ENCODE data around the gene SPRED3.
A peak's percentile ranks its signal among the peaks of the same experiment; 100 is the strongest.

The SPRED3 gene

GRCh38 chr19:38373907-38374331 is 14.6 kb upstream of the SPRED3 start:
- no peak for DNase-seq (ENCODE audit: low spot score)

DNA sequence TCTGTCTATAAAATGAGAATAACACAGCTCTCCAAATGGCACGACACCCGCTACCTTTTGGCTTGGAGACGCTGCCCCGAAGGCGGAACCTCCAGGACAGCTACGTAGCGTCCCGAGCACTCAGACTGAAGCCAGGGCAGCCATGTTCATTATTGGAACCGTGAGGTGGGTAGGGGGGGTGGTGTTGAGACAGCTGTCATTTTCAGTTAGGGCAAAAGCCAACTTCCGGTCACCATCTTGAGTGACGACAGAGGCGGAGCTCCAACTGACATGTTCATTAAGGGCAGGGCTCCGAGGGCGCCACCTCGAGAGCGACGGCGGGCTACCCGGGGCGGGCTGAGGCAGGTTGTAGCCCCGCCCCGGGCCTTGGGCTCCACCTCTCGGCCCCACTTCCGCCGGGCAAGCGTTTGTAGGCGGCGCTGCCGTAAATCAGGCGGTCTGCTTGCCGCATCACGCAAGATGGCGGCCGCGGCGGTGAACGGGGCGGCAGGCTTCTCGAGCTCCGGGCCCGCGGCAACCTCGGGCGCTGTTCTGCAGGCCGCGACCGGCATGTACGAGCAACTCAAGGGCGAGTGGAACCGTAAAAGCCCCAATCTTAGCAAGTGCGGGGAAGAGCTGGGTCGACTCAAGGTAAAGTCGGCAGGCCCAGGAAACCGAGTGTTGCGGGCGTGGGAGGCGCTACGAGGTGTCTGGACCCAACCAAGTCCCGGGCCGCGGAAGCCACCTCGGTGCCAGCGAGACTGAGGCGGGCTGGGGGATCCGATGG is 14.0 kb upstream of the SPRED3 start, which contains the start of gene PSMD8:
Gene PSMD8, plus strand, starts transcription at position 240 of the 766 bp plus-strand sequence. Its CDS starts 31 bp downstream, at position 271.
- peak; percentile 99 for DNase-seq (ENCODE audit: low spot score)

- DNase-seq (ENCODE audit: low spot score) = no peak
Measured at GRCh38 chr19:38375098-38375493, 13.4 kb upstream of the SPRED3 start.

DNA sequence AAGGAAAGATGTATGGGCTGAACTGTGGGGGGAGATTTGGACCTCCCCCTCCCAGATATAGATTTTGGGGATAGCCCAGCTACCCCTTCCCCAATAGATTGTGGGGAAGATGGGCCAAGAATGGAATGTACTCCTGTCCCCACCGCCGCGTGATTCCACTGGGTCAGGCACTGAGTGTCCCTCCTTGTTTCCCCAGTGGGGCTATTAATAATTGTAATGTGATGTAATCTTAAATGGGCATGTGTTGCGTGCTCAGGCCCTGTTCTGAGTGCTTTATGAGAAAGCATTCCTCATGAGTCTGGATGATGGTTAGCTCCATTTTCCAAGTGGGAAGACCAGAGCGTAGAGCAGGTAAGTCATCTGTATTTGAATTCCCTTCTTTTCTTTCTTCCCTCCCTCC is 12.7 kb upstream of the SPRED3 start:
- no peak for DNase-seq (ENCODE audit: low spot score)

DNA sequence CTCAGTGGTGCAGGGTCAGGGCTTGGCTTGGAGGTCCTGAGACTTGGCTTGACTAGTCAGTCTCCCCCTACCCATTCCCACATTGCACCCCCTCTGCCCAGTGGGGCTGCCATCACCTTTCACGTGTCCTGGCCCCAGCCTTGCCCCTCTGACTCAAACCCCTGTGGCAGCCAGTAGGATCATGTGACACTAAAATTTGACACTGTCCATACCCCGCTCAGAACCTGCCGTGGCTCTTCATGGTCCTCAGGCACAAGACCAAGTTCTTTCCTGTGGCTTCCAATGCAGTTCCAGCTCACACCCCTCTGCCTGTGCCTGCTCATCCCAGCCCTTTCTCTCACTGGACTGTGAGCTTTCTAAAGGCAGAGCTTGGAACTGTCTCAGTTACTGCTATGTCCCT is 11.9 kb upstream of the SPRED3 start:
- DNase-seq (ENCODE audit: low spot score) = no peak

- no peak for DNase-seq (ENCODE audit: low spot score)
Measured at GRCh38 chr19:38377052-38377451, 11.4 kb upstream of the SPRED3 start.

GRCh38 chr19:38378866-38379265 is 9.6 kb upstream of the SPRED3 start:
- no peak for DNase-seq (ENCODE audit: low spot score)

DNA sequence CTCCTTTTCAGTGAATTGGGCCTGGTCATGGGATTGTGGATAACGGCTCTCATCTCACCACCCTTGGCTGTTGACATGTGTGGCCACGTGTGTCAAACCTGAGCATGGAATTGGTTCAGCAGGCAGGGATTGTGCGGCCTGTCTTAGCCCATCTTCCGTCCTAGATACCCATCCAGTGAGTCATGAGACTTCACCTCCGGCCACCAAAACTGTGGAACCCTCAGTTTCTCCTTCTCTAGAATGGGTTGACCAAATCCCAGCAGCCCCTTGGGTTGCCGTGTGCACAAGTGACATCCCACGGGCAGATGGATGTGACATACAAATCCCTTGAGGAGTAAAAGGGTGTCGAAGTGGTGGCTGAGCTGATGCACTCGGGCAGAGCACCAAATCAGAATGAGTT is 7.4 kb upstream of the SPRED3 start:
- no peak for DNase-seq (ENCODE audit: low spot score)

GRCh38 chr19:38383184-38383583 is 5.3 kb upstream of the SPRED3 start:
- no peak for DNase-seq (ENCODE audit: low spot score)

DNA sequence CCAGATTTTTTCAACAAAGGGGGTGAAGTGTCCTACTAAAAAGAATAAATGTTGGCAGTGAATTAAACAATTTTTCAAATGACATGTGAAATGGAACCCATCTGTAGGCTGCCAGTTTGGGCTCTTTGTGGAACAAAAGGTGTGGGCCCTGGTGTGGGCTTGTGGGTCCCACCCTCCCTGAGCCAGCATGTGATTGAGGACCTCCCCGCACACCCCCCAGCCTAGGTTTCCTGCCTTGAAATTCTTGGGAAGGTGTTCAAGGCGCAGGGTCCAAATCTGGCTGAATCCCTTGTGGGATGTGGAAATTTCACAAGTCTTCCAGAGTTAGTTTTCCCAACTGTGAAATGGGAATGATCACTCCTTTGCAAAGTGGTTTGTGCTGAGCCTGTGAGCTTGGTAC is 4.8 kb upstream of the SPRED3 start:
- no peak for DNase-seq (ENCODE audit: low spot score)

DNA sequence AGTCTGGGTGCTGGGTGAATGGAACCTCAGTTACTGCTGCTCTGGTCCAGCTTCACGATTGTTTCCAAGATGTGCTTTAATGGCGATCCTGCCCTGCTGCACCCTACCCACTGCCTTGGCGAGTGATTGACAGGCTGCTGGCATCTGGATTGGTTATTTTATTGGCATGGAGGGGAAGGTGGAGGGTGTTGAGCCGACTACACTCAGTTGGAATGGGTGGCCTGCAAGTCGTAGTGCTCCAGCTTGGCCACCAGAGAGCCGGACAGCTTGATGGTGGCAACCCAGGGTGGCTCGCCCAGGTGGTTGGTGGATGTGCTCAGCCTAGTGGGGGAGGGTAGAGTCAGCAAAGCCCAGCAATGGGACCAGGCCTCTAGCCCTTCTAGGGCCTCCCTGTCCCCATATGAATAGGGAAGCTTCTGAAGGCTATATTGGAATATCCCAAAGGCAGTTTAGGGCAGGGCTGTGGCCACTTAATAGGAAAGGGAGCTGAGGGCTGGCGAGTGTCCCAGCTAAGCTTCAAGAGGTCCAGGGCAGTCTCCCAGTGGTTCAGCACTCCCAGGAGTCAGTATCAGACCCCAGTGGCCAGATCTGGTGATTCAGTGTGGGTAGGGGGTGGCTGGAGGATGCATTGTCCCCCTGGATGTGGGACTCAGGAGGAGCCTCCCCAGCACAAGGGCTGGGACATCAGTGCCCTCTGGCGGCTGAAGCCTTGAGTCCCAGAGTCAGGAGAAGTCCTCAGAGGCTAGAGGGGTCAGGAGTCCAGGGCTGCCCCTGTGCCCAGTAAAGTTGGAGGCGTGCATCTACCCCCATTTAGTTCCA is 4.1 kb upstream of the SPRED3 start:
- DNase-seq (ENCODE audit: low spot score) = peak; percentile 59

DNA sequence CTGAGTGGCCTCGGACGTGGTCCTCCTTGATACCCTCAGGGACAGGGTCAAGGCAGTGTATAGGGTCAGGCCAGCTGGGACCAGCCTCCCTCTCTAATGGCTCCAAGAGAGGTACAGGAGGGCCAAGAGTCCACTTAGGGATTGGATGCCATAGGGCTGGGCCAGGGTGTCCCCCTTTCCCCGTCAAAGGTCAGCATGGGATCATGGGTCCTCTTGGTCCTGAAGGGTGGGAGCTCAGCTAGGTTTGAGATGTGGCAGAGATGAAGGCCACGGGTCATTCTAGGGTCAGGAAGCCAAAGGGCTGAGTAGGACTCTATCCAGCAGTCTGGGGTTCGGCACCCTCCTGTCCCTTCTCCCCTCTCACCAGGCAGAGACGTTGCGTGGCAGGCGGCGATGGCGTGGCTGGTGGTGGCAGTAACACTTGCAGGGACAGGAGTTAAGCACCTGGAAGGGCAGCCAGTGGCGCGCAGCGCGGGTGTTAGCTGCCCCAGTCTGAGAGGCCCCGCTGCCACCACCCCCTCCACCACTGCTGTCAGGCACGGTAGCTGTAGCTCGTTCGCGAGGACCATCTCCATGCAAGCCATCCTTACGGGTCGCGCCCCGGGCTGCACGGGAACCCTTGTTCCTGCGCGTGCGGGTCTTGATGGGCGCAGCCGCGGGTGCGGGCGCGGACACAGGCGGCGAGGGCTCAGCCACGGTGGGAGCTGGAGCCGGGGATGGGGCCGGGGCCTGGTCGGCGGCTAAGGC is 3.3 kb upstream of the SPRED3 start:
- DNase-seq (ENCODE audit: low spot score) = no peak

DNA sequence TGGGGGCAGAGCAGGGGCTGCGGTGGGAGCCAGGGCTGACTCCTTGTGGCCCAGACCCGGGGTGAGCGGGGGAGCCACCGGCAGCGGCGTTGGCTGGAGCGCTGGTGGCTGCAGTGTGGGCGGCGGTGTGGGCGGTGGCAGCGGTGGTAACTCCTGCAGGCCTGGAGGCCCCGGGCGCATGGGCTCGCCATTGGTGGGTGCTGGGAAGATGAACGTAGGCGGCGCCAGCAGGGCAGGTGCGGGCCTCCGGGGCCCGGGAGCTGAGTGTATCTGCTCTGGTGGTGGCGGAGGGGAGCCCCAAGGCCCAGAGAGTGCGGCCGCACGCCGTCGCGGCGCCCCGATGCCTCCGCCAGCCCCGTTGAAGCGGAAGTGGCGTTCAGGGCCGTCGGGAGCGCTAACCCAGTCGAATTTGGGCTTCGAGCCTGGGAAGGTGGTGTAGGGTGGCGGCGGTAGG is 2.7 kb upstream of the SPRED3 start:
- DNase-seq (ENCODE audit: low spot score) = no peak

DNA sequence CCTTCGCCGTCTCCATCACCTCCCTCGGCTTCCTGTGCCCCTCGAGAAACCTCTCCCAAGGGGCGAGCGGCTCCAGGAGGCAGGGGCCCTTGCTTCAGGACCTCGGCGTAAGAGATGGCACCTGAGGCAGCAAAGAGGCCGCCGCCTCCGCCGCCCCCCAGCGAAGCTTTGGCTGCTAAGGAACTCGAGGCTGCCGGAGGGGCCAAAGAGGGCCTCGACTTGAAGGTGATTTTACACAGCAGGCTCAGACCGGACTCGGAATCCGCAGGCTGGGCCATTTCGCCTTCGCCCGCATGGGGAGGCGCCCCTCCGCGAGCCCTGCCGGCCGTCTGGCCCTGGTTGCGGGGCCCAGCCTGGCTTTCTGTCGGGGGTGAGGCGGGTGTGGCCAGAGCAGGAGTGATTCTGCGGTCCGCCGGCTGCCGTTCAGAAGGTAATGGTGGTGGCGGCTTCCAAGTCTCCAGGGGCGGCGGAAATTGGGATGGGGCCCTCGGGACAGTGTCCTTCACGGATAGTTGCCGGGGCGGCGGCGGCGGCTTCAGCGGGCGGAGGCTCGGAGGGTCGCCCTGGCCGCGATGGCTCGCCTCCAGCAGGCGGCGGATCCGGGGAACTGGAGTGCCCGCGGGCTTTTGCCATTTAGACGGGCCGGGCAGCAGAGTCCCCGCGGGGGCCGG is 2.1 kb upstream of the SPRED3 start:
- no peak for DNase-seq (ENCODE audit: low spot score)

- no peak for DNase-seq (ENCODE audit: low spot score)
Measured at GRCh38 chr19:38386971-38387549, 1.4 kb upstream of the SPRED3 start.

DNA sequence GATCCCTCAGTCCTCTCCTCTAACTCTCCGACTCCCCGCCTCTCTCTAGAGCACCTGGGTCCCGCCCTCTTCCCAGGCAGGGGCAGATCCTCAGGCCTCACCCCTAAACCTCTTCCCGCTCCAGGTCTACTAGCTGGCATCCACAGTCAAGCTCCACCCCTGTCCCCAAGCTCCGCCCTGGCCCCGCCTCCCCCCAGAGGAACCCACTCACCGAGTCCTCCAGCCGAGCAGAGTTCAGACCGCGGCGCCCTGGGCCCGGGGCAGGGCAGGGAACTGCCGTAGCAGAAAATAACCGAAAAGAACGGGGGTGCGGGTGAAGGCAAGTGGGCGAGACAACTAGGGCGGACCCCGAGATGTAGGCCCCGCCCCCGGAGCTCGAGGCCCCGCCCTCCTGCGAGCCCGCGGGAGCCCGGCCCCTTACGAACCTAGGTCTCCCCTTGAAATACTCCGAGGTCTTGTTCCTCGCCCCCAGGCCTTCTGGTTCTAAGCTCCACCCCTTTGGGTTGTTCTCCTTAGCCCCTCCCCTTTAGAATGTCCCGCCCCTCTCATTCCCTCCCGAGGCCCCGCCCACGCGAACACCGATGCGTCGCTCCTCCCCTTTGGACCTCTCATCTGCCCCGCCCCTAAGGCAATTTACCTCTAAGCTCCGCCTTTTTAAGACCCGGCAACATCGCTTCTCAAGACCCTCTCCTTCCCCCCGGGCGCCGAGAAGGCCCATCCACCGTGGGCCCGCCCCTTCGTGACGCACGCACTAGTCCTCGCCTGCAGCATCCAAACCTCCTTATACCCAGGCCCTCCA is 748 bp upstream of the SPRED3 start, which contains the start of gene GGN:
Gene GGN, minus strand, starts transcription at position 485 of the 799 bp plus-strand sequence. CDS start 773 bp downstream, outside the sequence.
- DNase-seq (ENCODE audit: low spot score) = peak; percentile 98

GRCh38 chr19:38389101-38389925 is 816 bp downstream of the SPRED3 start:
- DNase-seq (ENCODE audit: low spot score) = no peak

DNA sequence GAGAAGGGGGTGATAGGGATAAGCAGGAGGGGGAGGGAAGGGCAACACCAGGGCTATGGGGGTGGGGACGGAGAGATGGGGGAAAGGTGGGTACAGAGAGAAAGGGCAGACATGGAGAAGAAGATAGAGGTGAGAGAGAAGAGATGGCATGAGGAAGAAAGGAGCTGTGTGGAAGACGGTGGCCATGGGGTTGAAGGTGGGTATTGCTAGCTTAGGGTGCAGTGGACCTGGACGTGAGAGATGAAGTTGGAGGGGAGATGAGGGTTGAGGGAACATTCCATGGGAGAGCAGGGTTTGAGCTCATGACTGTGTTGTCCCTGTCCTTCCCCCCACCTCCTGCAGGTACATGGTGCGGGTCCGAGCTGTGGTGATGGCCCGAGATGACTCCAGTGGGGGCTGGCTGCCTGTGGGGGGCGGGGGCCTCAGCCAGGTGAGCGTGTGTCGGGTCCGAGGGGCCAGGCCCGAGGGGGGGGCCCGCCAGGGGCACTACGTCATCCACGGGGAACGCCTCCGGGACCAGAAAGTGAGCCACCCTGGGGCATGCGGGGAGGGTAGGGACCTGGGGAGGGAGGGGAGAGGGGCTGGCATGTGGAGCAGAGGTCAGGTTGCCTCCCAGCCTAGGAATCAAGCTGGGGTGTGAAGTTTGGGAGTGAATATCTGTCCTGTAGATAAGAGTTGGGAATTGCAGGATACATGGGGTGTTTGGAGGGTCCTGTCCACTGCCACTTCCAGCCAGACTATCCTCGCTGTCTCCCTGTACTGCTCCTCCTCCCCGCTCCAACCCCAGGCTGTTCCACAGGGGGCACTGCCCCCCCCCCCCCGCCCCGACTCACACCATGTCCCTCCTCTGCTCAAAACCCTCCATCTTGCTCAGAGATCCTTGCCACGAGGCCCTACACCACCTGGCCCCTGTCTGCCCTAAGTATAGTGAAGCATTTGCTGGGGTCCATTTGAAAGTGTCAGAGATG is 1.7 kb downstream of the SPRED3 start:
- DNase-seq (ENCODE audit: low spot score) = peak; percentile 46
